ENCODE data around the gene SPECC1L.
"Not testable (repeated sequence)": the region's sequence is repeated elsewhere in the genome, so short reads cannot be mapped to it uniquely, and the experiment has no call there.

The SPECC1L gene

GRCh38 chr22:24270556-24271385 lies at the start of gene SPECC1L:
SPECC1L (plus strand) TSS chr22:24270831; CDS start chr22:24302232, 31,401 bp downstream.
- H3K4me3 ChIP-seq (ENCODE audit: low read depth, low read length): peak within 1 kb of the TSS; percentile 88

- H3K4me3 ChIP-seq (ENCODE audit: low read depth, low read length): no peak overlapping the region
Measured at GRCh38 chr22:24224468-24224867, 46.2 kb upstream of the SPECC1L start.

GRCh38 chr22:24225044-24225601 lies 45.5 kb upstream of the SPECC1L start:
- H3K4me3 ChIP-seq (ENCODE audit: low read depth, low read length): no peak overlapping the region

GRCh38 chr22:24225951-24226350 lies 44.7 kb upstream of the SPECC1L start:
- no peak overlapping the region for H3K4me3 ChIP-seq (ENCODE audit: low read depth, low read length)

GRCh38 chr22:24230911-24231656 lies 39.5 kb upstream of the SPECC1L start:
- no peak overlapping the region for H3K4me3 ChIP-seq (ENCODE audit: low read depth, low read length)

GRCh38 chr22:24231706-24232105 lies 38.9 kb upstream of the SPECC1L start:
- H3K4me3 ChIP-seq (ENCODE audit: low read depth, low read length): no peak overlapping the region

- no peak overlapping the region for H3K4me3 ChIP-seq (ENCODE audit: low read depth, low read length)
Measured at GRCh38 chr22:24232124-24232523, 38.5 kb upstream of the SPECC1L start.

- no peak overlapping the region for H3K4me3 ChIP-seq (ENCODE audit: low read depth, low read length)
Measured at GRCh38 chr22:24232725-24233124, 37.9 kb upstream of the SPECC1L start.

- H3K4me3 ChIP-seq (ENCODE audit: low read depth, low read length): no peak overlapping the region
Measured at GRCh38 chr22:24233235-24233634, 37.4 kb upstream of the SPECC1L start.

GRCh38 chr22:24233816-24234215 lies 36.8 kb upstream of the SPECC1L start:
- H3K4me3 ChIP-seq (ENCODE audit: low read depth, low read length): no peak overlapping the region

GRCh38 chr22:24235315-24235714 lies 35.3 kb upstream of the SPECC1L start:
- H3K4me3 ChIP-seq (ENCODE audit: low read depth, low read length): no peak overlapping the region

GRCh38 chr22:24236656-24237055 lies 34.0 kb upstream of the SPECC1L start:
- no peak overlapping the region for H3K4me3 ChIP-seq (ENCODE audit: low read depth, low read length)

- H3K4me3 ChIP-seq (ENCODE audit: low read depth, low read length): not testable (repeated sequence)
Measured at GRCh38 chr22:24238101-24238694, 32.4 kb upstream of the SPECC1L start.

- no peak overlapping the region for H3K4me3 ChIP-seq (ENCODE audit: low read depth, low read length)
Measured at GRCh38 chr22:24240381-24240780, 30.2 kb upstream of the SPECC1L start.

GRCh38 chr22:24240985-24241692 lies 29.5 kb upstream of the SPECC1L start:
- H3K4me3 ChIP-seq (ENCODE audit: low read depth, low read length): not testable (repeated sequence)

GRCh38 chr22:24243417-24243816 lies 27.2 kb upstream of the SPECC1L start:
- not testable (repeated sequence) for H3K4me3 ChIP-seq (ENCODE audit: low read depth, low read length)

GRCh38 chr22:24244144-24244787 lies 26.4 kb upstream of the SPECC1L start:
- H3K4me3 ChIP-seq (ENCODE audit: low read depth, low read length): no peak overlapping the region

- H3K4me3 ChIP-seq (ENCODE audit: low read depth, low read length): not testable (repeated sequence)
Measured at GRCh38 chr22:24245030-24245431, 25.6 kb upstream of the SPECC1L start, which contains the start of gene GGT5. GGT5 (minus strand) TSS chr22:24245082; CDS start chr22:24244725, 357 bp downstream.

- H3K4me3 ChIP-seq (ENCODE audit: low read depth, low read length): not testable (repeated sequence)
Measured at GRCh38 chr22:24245584-24246561, 24.8 kb upstream of the SPECC1L start.
